ENCODE measurements around the gene ZNF678.

DNA sequence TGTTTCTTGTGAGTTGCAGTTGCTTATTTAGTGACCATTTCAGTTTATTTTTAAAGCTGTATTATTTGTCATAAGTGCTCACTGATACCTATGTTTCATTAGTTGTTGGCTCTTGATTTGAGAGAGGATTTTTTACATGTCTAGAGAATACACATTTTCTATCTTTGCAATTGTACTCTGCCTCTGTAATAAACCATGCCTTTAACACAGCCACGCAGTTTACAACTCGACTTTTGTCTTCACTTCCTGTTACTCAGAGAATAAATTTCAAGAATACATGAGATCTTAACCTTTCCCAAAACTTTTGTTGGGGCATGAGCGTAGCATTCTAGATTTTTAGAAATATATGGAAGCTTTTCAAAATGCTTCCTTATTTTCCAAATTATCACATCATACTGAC, 14.9 kb upstream of the ZNF678 start:
- no peak for TF ChIP-seq CHD2 (IDR thresholded peaks at IDR 0.05; ENCODE audit: low read length, partially characterized antibody)
- no peak for TF ChIP-seq RCOR1 (IDR thresholded peaks at IDR 0.05; ENCODE audit: low read depth, low read length)
- no peak for TF ChIP-seq RNF2 (IDR thresholded peaks at IDR 0.05; ENCODE audit: borderline replicate concordance, low read depth)
